GM12878 (cell line): Measurements from ENCODE around the gene CIRBP. TPM values are rescaled to one million over a fixed set of nuclear protein-coding genes. Genes with fewer than 3 reads are reported as not detected.

Experiments
- ATAC-seq: fragments of 200-7000 bp; cut with Tn5 transposase; 3 replicates; pipeline ENCODE4 v1.9.1; 2020; ENCODE audit warnings: mild to moderate bottlenecking, moderate library complexity
- BruUV-seq: library from RNA; stranded (reverse); fragments of 400-500 nt; replicated peaks from 2 replicates; lab custom pipeline; 2021; lab: Mats Ljungman, UMichigan
- CTCF ChIA-PET: fragments of 300-600 bp; sonication (Branson Sonifier 250); formaldehyde crosslinking; extraction: SDS; loops from one replicate; lab custom pipeline; 2021; ENCODE audit warnings: inconsistent platforms; lab: Yijun Ruan, JAX
- POLR2A ChIA-PET: fragments of 350-600 bp; formaldehyde crosslinking; extraction: SDS; loops from one replicate; lab custom pipeline; 2021; ENCODE audit warnings: inconsistent platforms; lab: Charles Lee
- RAD21 ChIA-PET: fragments of 300-600 bp; sonication (Branson Sonifier 250); formaldehyde crosslinking; loops from one replicate; lab custom pipeline; 2023; ENCODE audit warnings: antibody characterized with exemption; ENCODE audit not compliant: unreplicated experiment; lab: Charles Lee
- SMC1A ChIA-PET: fragments of 300-600 bp; sonication (Branson Sonifier 250); formaldehyde crosslinking; loops from one replicate; lab custom pipeline; 2023; ENCODE audit not compliant: unreplicated experiment, uncharacterized antibody; lab: Charles Lee
- DNase-seq: peaks from one replicate; pipeline ENCODE4 v3.0.0-alpha.2; 2011; ENCODE audit warnings: low read depth, low spot score
- FAIRE-seq: peaks from 3 replicates; lab custom pipeline; 2011; peaks lifted over from hg19 to GRCh38; lab: Jason Lieb, UNC
- H2AFZ ChIP-seq: 2 replicates; pipeline ENCODE4 v1.6.0; 2011; ENCODE audit warnings: low read depth, low read length, control low read depth; ENCODE audit not compliant: control insufficient read depth
- H3K27ac ChIP-seq: 2 replicates; pipeline ENCODE4 v1.5.1; 2011; ENCODE audit warnings: control low read depth; ENCODE audit not compliant: control insufficient read depth, insufficient read depth
- H3K27me3 ChIP-seq, 2 experiments: replicated peaks in 1 of 2; 2 replicates each; pipeline versions ENCODE4 v1.6.0 to v1.6.1; 2011; ENCODE audit warnings: low read length in 1 of 2; ENCODE audit not compliant: control insufficient read depth in 2 of 2, insufficient read depth in 2 of 2
- H3K36me3 ChIP-seq, 2 experiments: 2 replicates each; pipeline ENCODE4 v1.5.1; 2011; ENCODE audit warnings: low read length in 1 of 2; ENCODE audit not compliant: control insufficient read depth in 2 of 2, insufficient read depth in 2 of 2
- H3K4me1 ChIP-seq: 2 replicates; pipeline ENCODE4 v1.6.1; 2011; ENCODE audit warnings: mild to moderate bottlenecking, low read length, moderate library complexity, mixed read lengths; ENCODE audit not compliant: control insufficient read depth, insufficient read depth
- H3K4me2 ChIP-seq: 2 replicates; pipeline ENCODE4 v1.6.0; 2011; ENCODE audit warnings: control low read depth; ENCODE audit not compliant: control insufficient read depth, insufficient read depth
- H3K4me3 ChIP-seq: fragments of 200-600 bp; sonication (generic); 2 replicates; pipeline ENCODE4 v1.5.1; 2016
- H3K79me2 ChIP-seq: 2 replicates; pipeline ENCODE4 v1.6.0; 2011; ENCODE audit warnings: low read length; ENCODE audit not compliant: control insufficient read depth, insufficient read depth
- H3K9ac ChIP-seq: 2 replicates; pipeline ENCODE4 v1.8.0; 2011; ENCODE audit warnings: low read length, control low read depth, mixed read lengths; ENCODE audit not compliant: control insufficient read depth, insufficient read depth
- H3K9me3 ChIP-seq: replicated peaks from 3 replicates; pipeline ENCODE4 v1.5.1; 2011; ENCODE audit warnings: mild to moderate bottlenecking, low read length; ENCODE audit not compliant: control insufficient read depth, insufficient read depth
- H4K20me1 ChIP-seq: 2 replicates; pipeline ENCODE4 v1.6.0; 2011; ENCODE audit not compliant: control insufficient read depth, insufficient read depth
- CHD4 ChIP-seq: fragments of 200-600 bp; sonication (generic); IDR thresholded peaks from 2 replicates; pipeline ENCODE4 v1.6.1; 2016; ENCODE audit warnings: mild to moderate bottlenecking
- RCOR1 ChIP-seq: conservative IDR thresholded peaks from 2 replicates; pipeline ENCODE4 v1.6.1; 2012; ENCODE audit warnings: low read depth, low read length, improper control_type of control experiment
- SREBF2 ChIP-seq: IDR thresholded peaks from 2 replicates; pipeline ENCODE4 v1.6.1; 2012; ENCODE audit warnings: mild to moderate bottlenecking, low read length
- STAT3 ChIP-seq: IDR thresholded peaks from 2 replicates; pipeline ENCODE4 v1.6.1; 2011; ENCODE audit warnings: low read depth, low read length, improper control_type of control experiment
- ZNF384 ChIP-seq: IDR thresholded peaks from 2 replicates; pipeline ENCODE4 v1.6.1; 2012; ENCODE audit warnings: low read depth, mild to moderate bottlenecking, low read length, improper control_type of control experiment, borderline replicate concordance
- WGBS: methylation state at CpG from one replicate; pipeline ENCODE4 v1.1.6; 2016; ENCODE audit warnings: low lambda C conversion rate; ENCODE audit not compliant: insufficient replicate concordance, insufficient coverage; ENCODE audit errors: missing lambda C conversion rate; 5-methylcytosine and 5-hydroxymethylcytosine counted together
- in situ Hi-C: fragments of 300-500 bp; cut with MboI; formaldehyde crosslinking; loops from 9 replicates; pipeline ENCODE4 v1.14.3; 2018; ENCODE audit warnings: mixed read lengths
- intact Hi-C: fragments of 100-400 bp; cut with micrococcal nuclease; formaldehyde crosslinking; loops from one replicate; pipeline ENCODE4 v1.14.2; 2022; ENCODE audit not compliant: unreplicated experiment
- polyA plus RNA-seq, 11 experiments: library from polyadenylated mRNA; depleted of rRNA in 4 of 11; unstranded in 6 of 11; stranded (reverse) in 5 of 11; fragments of >200 nt; fragmentation: Nextera tagmentation in 4 of 11; fragmentation: Illumina TruSeq in 1 of 11; extraction: Ambion mirVana in 4 of 11; extraction: Trizol in 1 of 11; gene quantifications; 1 replicate in 1 of 11; 2 replicates in 10 of 11; pipeline versions ENCODE4 v1.2.1 to v1.2.3, GENCODE V29; 2011 to 2016; ENCODE audit warnings: inconsistent platforms in 2 of 11, missing spikeins in 2 of 11, low read depth in 1 of 11
- total RNA-seq, 4 experiments: library from RNA; depleted of rRNA in 3 of 4; stranded (reverse); fragments of >200 nt in 3 of 4; fragmentation: Illumina TruSeq in 1 of 4; extraction: Trizol in 1 of 4; gene quantifications; 2 replicates each; pipeline versions ENCODE4 v1.2.1 to v1.2.3, GENCODE V29; 2013 to 2021
- TF ChIP-seq, protein P1 (sequence below): fragments of 450-650 bp; IDR thresholded peaks from 2 replicates; pipeline ENCODE4 v1.6.1; 2017; ENCODE audit warnings: mild to moderate bottlenecking, moderate library complexity

Gene CIRBP
- total and polyA plus RNA-seq, 10 of the 15 experiments (the other 5 are each of a cell fraction or from before 2014, with no cell fraction given): 27.6 to 335 (median 229) TPM

DNA sequence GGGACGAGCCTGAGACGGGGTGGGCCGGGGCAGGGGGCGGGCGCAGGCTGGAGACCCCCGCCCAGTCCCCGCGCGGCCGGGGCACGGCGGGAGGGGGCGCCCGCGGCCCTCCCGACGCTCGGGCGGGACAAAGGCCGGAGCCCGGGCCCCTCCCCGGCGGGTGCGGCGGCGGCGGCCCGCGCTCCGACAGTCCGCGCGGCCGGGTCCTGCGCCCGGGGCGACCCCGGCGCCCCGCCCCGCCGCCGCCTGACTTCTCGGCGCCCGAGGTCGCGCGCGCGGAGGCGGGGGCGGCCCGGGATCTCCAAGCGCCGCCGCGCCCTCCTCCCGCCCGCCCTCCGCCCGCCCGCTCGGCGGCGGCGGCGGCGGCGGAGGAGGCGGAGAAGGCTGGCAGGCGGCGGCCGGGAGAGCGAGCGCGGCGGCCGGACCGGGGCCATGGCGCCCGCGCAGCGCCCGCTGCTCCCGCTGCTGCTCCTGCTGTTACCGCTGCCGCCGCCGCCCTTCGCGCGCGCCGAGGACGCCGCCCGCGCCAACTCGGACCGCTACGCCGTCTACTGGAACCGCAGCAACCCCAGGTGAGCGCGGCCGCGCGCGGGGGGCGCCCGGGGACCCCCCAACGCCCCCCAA lies 16.7 kb downstream of the CIRBP start, which contains the start of gene EFNA2 (continued):
- TF ChIP-seq, protein P1, sequence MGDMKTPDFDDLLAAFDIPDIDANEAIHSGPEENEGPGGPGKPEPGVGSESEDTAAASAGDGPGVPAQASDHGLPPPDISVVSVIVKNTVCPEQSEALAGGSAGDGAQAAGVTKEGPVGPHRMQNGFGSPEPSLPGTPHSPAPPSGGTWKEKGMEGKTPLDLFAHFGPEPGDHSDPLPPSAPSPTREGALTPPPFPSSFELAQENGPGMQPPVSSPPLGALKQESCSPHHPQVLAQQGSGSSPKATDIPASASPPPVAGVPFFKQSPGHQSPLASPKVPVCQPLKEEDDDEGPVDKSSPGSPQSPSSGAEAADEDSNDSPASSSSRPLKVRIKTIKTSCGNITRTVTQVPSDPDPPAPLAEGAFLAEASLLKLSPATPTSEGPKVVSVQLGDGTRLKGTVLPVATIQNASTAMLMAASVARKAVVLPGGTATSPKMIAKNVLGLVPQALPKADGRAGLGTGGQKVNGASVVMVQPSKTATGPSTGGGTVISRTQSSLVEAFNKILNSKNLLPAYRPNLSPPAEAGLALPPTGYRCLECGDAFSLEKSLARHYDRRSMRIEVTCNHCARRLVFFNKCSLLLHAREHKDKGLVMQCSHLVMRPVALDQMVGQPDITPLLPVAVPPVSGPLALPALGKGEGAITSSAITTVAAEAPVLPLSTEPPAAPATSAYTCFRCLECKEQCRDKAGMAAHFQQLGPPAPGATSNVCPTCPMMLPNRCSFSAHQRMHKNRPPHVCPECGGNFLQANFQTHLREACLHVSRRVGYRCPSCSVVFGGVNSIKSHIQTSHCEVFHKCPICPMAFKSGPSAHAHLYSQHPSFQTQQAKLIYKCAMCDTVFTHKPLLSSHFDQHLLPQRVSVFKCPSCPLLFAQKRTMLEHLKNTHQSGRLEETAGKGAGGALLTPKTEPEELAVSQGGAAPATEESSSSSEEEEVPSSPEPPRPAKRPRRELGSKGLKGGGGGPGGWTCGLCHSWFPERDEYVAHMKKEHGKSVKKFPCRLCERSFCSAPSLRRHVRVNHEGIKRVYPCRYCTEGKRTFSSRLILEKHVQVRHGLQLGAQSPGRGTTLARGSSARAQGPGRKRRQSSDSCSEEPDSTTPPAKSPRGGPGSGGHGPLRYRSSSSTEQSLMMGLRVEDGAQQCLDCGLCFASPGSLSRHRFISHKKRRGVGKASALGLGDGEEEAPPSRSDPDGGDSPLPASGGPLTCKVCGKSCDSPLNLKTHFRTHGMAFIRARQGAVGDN: no peak
- no peak for TF ChIP-seq ZNF384
- TF ChIP-seq SREBF2: no peak

- no TSS peak for BruUV-seq
- H3K4me1 ChIP-seq: peaks cover 7% of the 10 kb centered on the region
- ChIA-PET SMC1A (interaction anchor here (0.9 kb wide), 1 partner anchor 52 kb away, joined by 3 read pairs; no protein-coding TSS in a partner anchor), RAD21 (no interaction called here), POLR2A (no interaction called here), CTCF (no interaction called here)
- no peak overlapping the region for H3K9ac ChIP-seq
- ATAC-seq (no peak), FAIRE-seq (no peak), DNase-seq (no peak)
- no peak overlapping the region for H2AFZ ChIP-seq
- no peak overlapping the region for H3K27ac ChIP-seq
- H4K20me1 ChIP-seq: no peaks in the 10 kb centered on the region
- in situ Hi-C loops (no loop called here), intact Hi-C loops (no loop called here)
- no peak overlapping the region for H3K4me3 ChIP-seq
- H3K4me2 ChIP-seq: no peak overlapping the region
- H3K36me3 ChIP-seq: no peaks in the 10 kb centered on the region
- no peak for TF ChIP-seq CHD4
- no peak for TF ChIP-seq STAT3
- TF ChIP-seq RCOR1: no peak
- no peaks in the 10 kb centered on the region for H3K79me2 ChIP-seq
- H3K9me3 ChIP-seq: no peaks in the 10 kb centered on the region
- H3K27me3 ChIP-seq: peaks cover 7 to 8% of the 10 kb centered on the region in 2 experiments; a peak in 3 of 4 replicates
- WGBS: 19% methylated on average over 36 of the region's 38 CpGs
These were observed 17.6 kb downstream of the CIRBP start for GRCh38 chr19:1286487-1287353.
